HepG2 (cell line): ENCODE data around the gene ALDH3B1.

Source experiments
- DNMT1 ChIP-seq: sonication (generic); formaldehyde crosslinking; IDR thresholded peaks from 2 replicates; pipeline ENCODE4 v1.5.1; 2020; ENCODE audit warnings: mild to moderate bottlenecking, missing genetic modification reagents
- MAF1 ChIP-seq: sonication (generic); formaldehyde crosslinking; IDR thresholded peaks from 2 replicates; pipeline ENCODE4 v1.5.0; 2020; ENCODE audit warnings: missing genetic modification reagents, borderline replicate concordance
- MTA3 ChIP-seq: sonication (generic); formaldehyde crosslinking; IDR thresholded peaks from 2 replicates; pipeline ENCODE4 v1.4.0; 2020; ENCODE audit warnings: missing genetic modification reagents
- POLR2A ChIP-seq, 2 experiments: IDR thresholded peaks; 2 replicates each; pipeline ENCODE4 v1.6.1; 2011; ENCODE audit warnings: low read depth in 2 of 2, low read length in 2 of 2, mild to moderate bottlenecking in 1 of 2, moderate library complexity in 1 of 2; ENCODE audit not compliant: insufficient read depth in 1 of 2
- SP2 ChIP-seq: sonication (generic); formaldehyde crosslinking; IDR thresholded peaks from 2 replicates; pipeline ENCODE4 v1.5.1; 2020; ENCODE audit warnings: mild to moderate bottlenecking, missing genetic modification reagents
- ZNF652 ChIP-seq: IDR thresholded peaks from 2 replicates; pipeline ENCODE4 v1.6.1; 2016; ENCODE audit warnings: low read depth, borderline replicate concordance
- TF ChIP-seq, protein P1 (sequence below): sonication (generic); formaldehyde crosslinking; IDR thresholded peaks from 2 replicates; pipeline ENCODE4 v1.5.0; 2020; ENCODE audit warnings: mild to moderate bottlenecking, missing genetic modification reagents, moderate library complexity
- TF ChIP-seq, protein P2 (sequence below): sonication (generic); formaldehyde crosslinking; IDR thresholded peaks from 2 replicates; pipeline ENCODE4 v1.5.1; 2020; ENCODE audit warnings: missing genetic modification reagents, mild to moderate bottlenecking, borderline replicate concordance
- TF ChIP-seq, protein P3 (sequence below): sonication (generic); formaldehyde crosslinking; IDR thresholded peaks from 2 replicates; pipeline ENCODE4 v1.5.0; 2020; ENCODE audit warnings: mild to moderate bottlenecking, missing genetic modification reagents

DNA sequence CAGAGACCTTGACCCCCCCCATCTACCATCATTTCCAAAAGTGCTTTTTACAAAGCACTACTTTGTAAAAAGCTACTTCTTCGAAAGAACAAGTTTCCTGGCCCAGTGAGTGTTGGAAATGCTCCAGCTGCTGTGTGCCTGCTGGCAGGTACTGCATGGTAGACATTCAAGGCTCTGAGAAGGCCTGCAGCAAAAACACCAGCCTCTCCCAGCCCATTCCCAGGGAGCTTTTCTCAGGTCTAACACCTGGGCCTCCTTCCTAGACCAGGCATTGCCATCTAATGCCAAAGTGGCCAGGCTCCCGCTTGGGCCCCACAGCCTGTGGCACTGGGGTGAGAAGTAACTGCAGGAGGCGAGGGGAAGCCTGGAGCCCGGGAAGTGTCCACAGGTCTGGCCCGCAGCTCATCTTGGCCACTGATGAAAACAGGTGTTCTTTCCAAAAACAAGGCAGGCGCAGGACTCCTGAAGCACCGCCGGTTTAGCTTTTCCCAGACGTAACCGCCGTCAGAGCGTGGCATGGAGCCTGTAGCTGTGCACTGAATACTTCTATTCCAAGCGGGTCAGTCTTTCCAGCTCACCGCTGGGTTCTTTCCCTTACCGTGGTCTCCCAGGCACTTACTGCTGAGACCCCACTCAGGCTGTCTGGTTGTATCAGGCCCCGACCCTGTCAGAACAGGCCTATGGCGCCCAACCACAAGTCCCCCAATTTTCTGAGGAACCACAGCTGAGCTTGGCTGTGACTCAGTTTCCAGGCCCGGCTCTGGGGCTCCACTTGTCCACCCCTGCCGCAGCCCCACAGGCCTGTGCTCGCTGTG lies 27.5 kb downstream of the ALDH3B1 start:
- TF ChIP-seq, protein P1, sequence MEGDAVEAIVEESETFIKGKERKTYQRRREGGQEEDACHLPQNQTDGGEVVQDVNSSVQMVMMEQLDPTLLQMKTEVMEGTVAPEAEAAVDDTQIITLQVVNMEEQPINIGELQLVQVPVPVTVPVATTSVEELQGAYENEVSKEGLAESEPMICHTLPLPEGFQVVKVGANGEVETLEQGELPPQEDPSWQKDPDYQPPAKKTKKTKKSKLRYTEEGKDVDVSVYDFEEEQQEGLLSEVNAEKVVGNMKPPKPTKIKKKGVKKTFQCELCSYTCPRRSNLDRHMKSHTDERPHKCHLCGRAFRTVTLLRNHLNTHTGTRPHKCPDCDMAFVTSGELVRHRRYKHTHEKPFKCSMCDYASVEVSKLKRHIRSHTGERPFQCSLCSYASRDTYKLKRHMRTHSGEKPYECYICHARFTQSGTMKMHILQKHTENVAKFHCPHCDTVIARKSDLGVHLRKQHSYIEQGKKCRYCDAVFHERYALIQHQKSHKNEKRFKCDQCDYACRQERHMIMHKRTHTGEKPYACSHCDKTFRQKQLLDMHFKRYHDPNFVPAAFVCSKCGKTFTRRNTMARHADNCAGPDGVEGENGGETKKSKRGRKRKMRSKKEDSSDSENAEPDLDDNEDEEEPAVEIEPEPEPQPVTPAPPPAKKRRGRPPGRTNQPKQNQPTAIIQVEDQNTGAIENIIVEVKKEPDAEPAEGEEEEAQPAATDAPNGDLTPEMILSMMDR (CRISPR knock-in tag): no peak
- TF ChIP-seq MTA3 (CRISPR knock-in tag) (no peak), DNMT1 (CRISPR knock-in tag) (no peak), ZNF652 (CRISPR knock-in tag) (no peak), MAF1 (CRISPR knock-in tag) (no peak), SP2 (CRISPR knock-in tag) (no peak), POLR2A (IDR thresholded peaks at IDR 0.05; ENCODE audit: insufficient read depth in 1 of 2, low read depth in 2 of 2, low read length in 2 of 2) (peak in 1 of 2 experiments; percentile 71; a peak in 1 of 4 replicates)
- TF ChIP-seq, protein P2, sequence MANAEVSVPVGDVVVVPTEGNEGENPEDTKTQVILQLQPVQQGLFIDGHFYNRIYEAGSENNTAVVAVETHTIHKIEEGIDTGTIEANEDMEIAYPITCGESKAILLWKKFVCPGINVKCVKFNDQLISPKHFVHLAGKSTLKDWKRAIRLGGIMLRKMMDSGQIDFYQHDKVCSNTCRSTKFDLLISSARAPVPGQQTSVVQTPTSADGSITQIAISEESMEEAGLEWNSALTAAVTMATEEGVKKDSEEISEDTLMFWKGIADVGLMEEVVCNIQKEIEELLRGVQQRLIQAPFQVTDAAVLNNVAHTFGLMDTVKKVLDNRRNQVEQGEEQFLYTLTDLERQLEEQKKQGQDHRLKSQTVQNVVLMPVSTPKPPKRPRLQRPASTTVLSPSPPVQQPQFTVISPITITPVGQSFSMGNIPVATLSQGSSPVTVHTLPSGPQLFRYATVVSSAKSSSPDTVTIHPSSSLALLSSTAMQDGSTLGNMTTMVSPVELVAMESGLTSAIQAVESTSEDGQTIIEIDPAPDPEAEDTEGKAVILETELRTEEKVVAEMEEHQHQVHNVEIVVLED (CRISPR knock-in tag): no peak
- TF ChIP-seq, protein P3, sequence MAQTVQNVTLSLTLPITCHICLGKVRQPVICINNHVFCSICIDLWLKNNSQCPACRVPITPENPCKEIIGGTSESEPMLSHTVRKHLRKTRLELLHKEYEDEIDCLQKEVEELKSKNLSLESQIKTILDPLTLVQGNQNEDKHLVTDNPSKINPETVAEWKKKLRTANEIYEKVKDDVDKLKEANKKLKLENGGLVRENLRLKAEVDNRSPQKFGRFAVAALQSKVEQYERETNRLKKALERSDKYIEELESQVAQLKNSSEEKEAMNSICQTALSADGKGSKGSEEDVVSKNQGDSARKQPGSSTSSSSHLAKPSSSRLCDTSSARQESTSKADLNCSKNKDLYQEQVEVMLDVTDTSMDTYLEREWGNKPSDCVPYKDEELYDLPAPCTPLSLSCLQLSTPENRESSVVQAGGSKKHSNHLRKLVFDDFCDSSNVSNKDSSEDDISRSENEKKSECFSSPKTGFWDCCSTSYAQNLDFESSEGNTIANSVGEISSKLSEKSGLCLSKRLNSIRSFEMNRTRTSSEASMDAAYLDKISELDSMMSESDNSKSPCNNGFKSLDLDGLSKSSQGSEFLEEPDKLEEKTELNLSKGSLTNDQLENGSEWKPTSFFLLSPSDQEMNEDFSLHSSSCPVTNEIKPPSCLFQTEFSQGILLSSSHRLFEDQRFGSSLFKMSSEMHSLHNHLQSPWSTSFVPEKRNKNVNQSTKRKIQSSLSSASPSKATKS (CRISPR knock-in tag): no peak
